ENCODE data around the gene STRN. TPM values are rescaled to one million over a fixed set of nuclear protein-coding genes. Genes with fewer than 3 reads are reported as not detected.
"Not testable (repeated sequence)": the region's sequence is repeated elsewhere in the genome, so short reads cannot be mapped to it uniquely, and the experiment has no call there.

The STRN gene
- total RNA-seq, 3 donors from 2014 or later, result 27.2 to 35.1 (median 32.5) TPM

DNA sequence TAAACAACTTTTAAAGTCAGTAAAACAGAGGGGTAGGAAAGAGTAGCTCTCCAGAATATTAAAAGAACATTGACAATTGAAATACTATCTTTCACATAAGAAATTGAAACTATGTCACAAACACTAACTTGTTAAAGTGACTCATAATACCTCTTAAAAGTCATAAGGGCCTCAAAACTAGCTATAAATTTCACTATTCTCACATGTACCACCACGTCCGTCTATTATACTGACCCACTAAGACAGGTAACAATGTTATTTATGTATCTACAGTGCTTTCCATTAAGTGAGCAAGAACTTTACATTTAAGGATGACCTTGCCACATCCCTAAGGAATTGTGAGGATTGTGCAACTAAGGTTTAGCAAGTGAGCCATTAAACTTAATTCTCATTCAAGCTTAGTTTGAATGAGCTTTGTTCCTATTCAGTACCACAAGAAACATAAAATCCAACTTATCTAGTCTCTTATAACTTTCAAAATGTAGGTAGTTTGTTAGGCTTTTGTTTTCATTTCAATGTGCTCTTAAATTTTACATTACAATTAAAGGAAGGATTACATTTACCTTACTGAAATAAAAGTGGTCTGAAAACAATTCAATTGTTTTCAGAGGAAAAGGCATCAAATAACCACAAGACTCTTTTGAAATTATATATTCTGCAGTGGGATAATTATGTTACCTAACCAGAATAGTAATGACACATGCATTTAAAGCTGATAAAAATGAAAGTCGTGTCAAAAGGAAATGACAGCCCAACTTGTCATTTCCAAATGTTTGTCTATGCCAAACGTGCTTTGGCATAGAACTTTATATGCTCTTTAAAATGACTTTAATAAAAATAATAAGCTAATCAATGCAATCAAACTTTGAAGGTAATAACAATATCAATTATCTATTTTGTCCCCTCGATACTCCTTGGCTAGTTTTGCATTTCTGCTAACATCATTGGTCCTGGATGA is 39.9 kb downstream of the STRN start:
- H3K27ac ChIP-seq, result peak overlapping the region in 1 of 2 donors; percentile 40
- H3K9me3 ChIP-seq; DNase-seq (ENCODE audit: low spot score in 2 of 2); H3K4me3 ChIP-seq; H3K27me3 ChIP-seq; H3K36me3 ChIP-seq; H3K4me1 ChIP-seq; intact Hi-C loops (cut with DNase I; ENCODE audit: low total_unique reads): not testable (repeated sequence)

DNA sequence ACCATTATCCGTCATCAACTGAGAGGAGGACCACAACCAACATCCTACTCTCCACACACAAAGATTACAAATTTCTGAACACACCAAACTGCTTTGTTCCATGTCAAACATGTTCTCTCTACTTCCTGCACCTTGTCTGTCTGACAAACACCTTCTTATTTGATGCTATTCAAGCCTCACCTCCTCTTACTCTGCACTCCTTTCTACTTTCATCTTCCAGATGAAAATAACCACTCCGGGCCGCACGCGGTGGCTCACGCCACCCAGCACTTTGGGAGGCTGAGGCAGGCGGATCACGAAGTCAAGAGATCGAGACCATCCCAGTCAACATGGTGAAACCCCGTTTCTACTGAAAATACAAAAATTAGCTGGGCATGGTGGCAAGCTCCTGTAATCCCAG is 43.7 kb downstream of the STRN start:
- DNase-seq (ENCODE audit: low spot score in 2 of 2); H3K4me3 ChIP-seq; H3K9me3 ChIP-seq; intact Hi-C loops (cut with DNase I; ENCODE audit: low total_unique reads); H3K27ac ChIP-seq; H3K4me1 ChIP-seq; H3K27me3 ChIP-seq; H3K36me3 ChIP-seq: not testable (repeated sequence)

DNA sequence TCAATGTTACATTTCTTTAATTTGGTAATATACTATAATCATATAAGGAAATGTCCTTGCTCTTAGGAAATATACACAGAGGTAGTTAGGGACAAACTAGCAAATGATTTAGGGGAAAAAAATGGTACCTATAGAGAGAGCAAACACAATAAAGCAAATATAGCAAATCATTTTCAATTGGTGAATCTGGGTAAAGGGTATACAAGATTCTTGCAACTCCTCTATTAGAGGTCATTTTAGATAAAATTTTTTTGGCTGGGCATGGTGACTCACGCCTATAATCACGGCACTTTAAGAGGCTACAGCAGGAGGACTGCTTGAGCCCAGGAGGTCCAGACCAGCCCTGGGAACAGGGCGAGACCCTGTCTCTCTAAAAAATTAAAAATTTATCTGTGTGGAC is 44.4 kb downstream of the STRN start:
- intact Hi-C loops (cut with DNase I; ENCODE audit: low total_unique reads), result no loop called here

DNA sequence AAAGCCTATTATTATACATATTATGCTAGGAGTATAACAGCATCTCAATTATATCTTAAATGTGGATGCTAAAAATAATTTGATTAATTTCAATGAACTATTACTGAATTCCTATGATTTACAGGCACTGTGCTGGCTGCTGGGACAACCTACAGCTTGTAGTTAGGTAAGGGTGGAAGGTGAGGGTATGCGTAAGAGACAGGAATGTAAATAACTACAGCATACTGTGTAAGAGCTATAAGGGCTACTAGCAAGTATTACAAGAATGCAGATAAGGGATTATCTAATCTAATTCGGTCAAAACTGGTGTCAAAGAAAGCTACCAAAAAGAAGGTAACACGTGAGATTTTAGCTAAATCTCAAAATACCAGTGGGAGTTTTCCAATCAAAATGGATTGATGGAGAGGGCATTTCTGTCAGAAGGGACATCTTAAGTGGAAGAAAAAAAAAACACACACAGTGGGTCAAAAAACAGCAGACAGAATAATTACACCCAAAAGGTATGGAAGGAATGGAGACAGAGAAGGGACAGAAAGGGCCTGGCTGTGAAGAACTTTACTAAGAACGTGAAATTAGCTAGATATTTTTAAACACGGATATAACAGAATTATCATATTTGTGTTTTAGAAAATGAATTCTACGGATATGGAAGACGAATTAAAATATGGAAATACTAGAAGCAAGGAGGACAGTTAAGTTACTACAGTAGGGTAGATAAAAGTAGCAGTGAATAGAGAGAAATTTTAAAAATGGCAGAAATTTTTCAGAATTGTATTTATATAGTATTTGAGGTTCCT is 47.1 kb downstream of the STRN start:
- TF ChIP-seq, protein P1, sequence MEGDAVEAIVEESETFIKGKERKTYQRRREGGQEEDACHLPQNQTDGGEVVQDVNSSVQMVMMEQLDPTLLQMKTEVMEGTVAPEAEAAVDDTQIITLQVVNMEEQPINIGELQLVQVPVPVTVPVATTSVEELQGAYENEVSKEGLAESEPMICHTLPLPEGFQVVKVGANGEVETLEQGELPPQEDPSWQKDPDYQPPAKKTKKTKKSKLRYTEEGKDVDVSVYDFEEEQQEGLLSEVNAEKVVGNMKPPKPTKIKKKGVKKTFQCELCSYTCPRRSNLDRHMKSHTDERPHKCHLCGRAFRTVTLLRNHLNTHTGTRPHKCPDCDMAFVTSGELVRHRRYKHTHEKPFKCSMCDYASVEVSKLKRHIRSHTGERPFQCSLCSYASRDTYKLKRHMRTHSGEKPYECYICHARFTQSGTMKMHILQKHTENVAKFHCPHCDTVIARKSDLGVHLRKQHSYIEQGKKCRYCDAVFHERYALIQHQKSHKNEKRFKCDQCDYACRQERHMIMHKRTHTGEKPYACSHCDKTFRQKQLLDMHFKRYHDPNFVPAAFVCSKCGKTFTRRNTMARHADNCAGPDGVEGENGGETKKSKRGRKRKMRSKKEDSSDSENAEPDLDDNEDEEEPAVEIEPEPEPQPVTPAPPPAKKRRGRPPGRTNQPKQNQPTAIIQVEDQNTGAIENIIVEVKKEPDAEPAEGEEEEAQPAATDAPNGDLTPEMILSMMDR (IDR thresholded peaks at IDR 0.05), result no peak
- TF ChIP-seq POLR2AphosphoS5 (IDR thresholded peaks at IDR 0.05) (no peak), POLR2A (IDR thresholded peaks at IDR 0.05) (no peak)
- no peak overlapping the region for H3K4me3 ChIP-seq
- no peak overlapping the region for H3K27ac ChIP-seq
- H3K27me3 ChIP-seq, result no peaks in the 10 kb centered on the region
- intact Hi-C loops (cut with DNase I; ENCODE audit: low total_unique reads), result no loop called here
- no peak for DNase-seq (ENCODE audit: low spot score in 2 of 2)
- H3K9me3 ChIP-seq, result no peaks in the 10 kb centered on the region
- no peaks in the 10 kb centered on the region for H3K4me1 ChIP-seq
- no peaks in the 10 kb centered on the region for H3K36me3 ChIP-seq

More for the DNA sequence above, 44.4 kb downstream of the STRN start:
- no peak for DNase-seq (ENCODE audit: low spot score in 2 of 2)
- H3K36me3 ChIP-seq, result no peaks in the 10 kb centered on the region
- H3K27ac ChIP-seq, result no peak overlapping the region
- H3K4me3 ChIP-seq, result no peak overlapping the region
- H3K27me3 ChIP-seq, result no peaks in the 10 kb centered on the region
- no peaks in the 10 kb centered on the region for H3K9me3 ChIP-seq
- no peaks in the 10 kb centered on the region for H3K4me1 ChIP-seq
- no peak for TF ChIP-seq POLR2A (IDR thresholded peaks at IDR 0.05)
- TF ChIP-seq POLR2AphosphoS5 (IDR thresholded peaks at IDR 0.05), result no peak
- TF ChIP-seq, protein P1 (IDR thresholded peaks at IDR 0.05), result no peak

DNA sequence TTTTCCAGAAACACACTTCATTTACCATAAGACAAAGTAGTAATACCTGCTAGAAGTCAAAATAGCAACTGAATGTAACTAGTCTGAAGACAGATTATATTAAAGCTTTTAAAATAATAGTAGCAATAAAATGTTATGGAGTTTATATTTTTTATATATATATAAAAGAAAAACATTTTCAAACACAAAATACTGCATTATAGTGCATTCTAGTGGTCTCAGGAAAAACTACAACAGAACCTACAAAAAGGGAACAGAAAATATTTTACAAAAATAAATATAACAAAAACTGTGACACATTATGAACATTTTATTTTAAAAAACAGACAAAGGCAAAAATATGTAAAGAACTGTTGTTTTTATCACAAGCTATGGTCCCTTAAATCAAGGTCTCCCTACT is 48.0 kb downstream of the STRN start:
- Histone ChIP-seq H3K27me3 (no peaks in the 10 kb centered on the region), H3K9me3 (no peaks in the 10 kb centered on the region), H3K36me3 (no peaks in the 10 kb centered on the region), H3K4me3 (no peak overlapping the region), H3K4me1 (no peaks in the 10 kb centered on the region), H3K27ac (no peak overlapping the region)
- no peak for DNase-seq (ENCODE audit: low spot score in 2 of 2)
- TF ChIP-seq, protein P1 (IDR thresholded peaks at IDR 0.05), result no peak
- TF ChIP-seq POLR2AphosphoS5 (IDR thresholded peaks at IDR 0.05), result no peak
- TF ChIP-seq POLR2A (IDR thresholded peaks at IDR 0.05), result no peak
- intact Hi-C loops (cut with DNase I; ENCODE audit: low total_unique reads), result no loop called here

DNA sequence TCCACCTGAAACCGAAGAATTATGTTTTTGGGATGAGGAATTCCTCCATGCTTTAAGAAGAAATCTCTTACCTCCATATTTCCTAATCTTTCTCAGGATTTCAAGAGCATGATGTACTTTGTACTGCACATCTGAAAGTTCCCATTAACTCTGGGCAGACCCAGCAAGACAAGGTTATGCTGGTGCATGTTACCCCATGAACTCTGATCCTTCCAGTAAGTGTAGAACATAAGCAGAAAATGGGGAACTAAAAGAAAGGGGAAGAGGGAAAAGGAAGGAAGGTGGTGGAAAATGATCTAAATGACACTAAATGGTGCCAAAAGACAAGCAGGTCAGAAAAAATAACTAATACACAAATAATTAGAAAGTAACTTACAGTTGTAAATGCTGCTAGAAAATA is 50.7 kb downstream of the STRN start:
- intact Hi-C loops (cut with DNase I; ENCODE audit: low total_unique reads), result no loop called here
- no peaks in the 10 kb centered on the region for H3K36me3 ChIP-seq
- DNase-seq (ENCODE audit: low spot score in 2 of 2), result no peak
- no peaks in the 10 kb centered on the region for H3K4me1 ChIP-seq
- TF ChIP-seq, protein P1 (IDR thresholded peaks at IDR 0.05), result no peak
- TF ChIP-seq POLR2AphosphoS5 (IDR thresholded peaks at IDR 0.05) (no peak), POLR2A (IDR thresholded peaks at IDR 0.05) (no peak)
- H3K27ac ChIP-seq, result no peak overlapping the region
- no peak overlapping the region for H3K4me3 ChIP-seq
- no peaks in the 10 kb centered on the region for H3K9me3 ChIP-seq
- H3K27me3 ChIP-seq, result no peaks in the 10 kb centered on the region

Data from breast epithelium (tissue), 4 donors.